IPS DF 6.9 (cell line): ENCODE results near the gene EIF3M.

Experiments
- DNase-seq: peaks from one replicate; pipeline ENCODE4 v3.0.0-alpha.2; 2013; ENCODE audit warnings: low read depth, low spot score
- H3K27ac ChIP-seq: one replicate; pipeline ENCODE4 v1.5.1; 2013; ENCODE audit warnings: low read length, control low read depth
- H3K27me3 ChIP-seq: 2 replicates; pipeline ENCODE4 v1.6.1; 2013; ENCODE audit warnings: mild to moderate bottlenecking, low read length; ENCODE audit not compliant: control insufficient read depth, insufficient read depth
- H3K36me3 ChIP-seq: 2 replicates; pipeline ENCODE4 v1.6.1; 2013; ENCODE audit warnings: low read length; ENCODE audit not compliant: control insufficient read depth, insufficient read depth
- H3K4me1 ChIP-seq: 2 replicates; pipeline ENCODE4 v1.6.1; 2013; ENCODE audit warnings: low read length; ENCODE audit not compliant: control insufficient read depth, insufficient read depth
- H3K4me3 ChIP-seq: 2 replicates; pipeline ENCODE4 v1.5.1; 2013; ENCODE audit warnings: mild to moderate bottlenecking, low read length
- H3K9me3 ChIP-seq: 2 replicates; pipeline ENCODE4 v1.6.1; 2013; ENCODE audit warnings: low read length, inconsistent platforms; ENCODE audit not compliant: control insufficient read depth, insufficient read depth
- WGBS: extraction: QIAGEN DNeasy Blood & Tissue Kit; methylation state at CpG from one replicate; pipeline ENCODE4 v1.1.7; 2013; ENCODE audit warnings: mixed read lengths, missing lambda C conversion rate; ENCODE audit not compliant: insufficient read length, insufficient coverage; 5-methylcytosine and 5-hydroxymethylcytosine counted together

The EIF3M gene

DNA sequence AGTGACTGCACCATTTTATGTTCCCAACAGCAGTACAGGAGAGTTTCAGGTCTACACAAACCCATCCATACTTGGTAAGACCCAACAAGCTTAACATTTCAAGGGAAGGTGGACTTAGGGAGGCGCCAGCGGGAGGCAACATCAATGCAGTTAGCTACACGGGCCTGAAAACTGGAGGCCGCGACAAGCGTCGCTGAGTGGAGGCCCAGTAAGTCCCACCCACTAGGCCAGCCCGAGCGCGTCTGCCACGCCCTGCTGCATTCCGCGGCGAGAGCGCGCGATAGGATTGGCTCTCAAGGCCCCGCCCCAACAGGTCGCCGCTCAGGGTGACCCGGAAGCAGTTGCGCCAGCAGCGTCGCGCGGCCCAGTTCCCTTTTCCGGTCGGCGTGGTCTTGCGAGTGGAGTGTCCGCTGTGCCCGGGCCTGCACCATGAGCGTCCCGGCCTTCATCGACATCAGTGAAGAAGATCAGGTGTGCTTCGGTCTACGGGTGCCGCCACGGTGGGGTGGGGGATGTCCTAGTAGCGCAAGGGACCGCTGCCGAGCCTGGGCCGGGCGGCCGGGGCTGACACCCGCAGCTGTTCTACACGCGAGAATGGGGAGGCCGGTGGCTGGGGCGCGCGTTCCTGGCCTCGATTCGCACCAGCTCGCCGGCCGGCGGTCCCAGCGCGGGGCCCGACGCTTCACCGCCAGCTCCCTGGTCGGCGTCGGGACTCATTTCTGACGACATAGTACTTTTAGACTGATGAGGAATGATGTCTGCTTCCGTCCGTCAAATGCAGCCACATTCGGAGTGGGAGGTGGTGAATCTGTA lies at the start of gene EIF3M:
Gene EIF3M, plus strand, starts transcription at position 373 of the 813 bp plus-strand sequence. Its CDS starts 57 bp downstream, at position 430.
- peak within 1 kb of the TSS; percentile 93 for H3K4me3 ChIP-seq
- DNase-seq: peak; percentile 87
- no peaks in the 10 kb centered on the region for H3K4me1 ChIP-seq
- H3K27me3 ChIP-seq: no peaks in the 10 kb centered on the region
- H3K27ac ChIP-seq: no peak within 1 kb of the TSS
- H3K36me3 ChIP-seq: no peaks in the 10 kb centered on the region
- H3K9me3 ChIP-seq: no peaks in the 10 kb centered on the region
- WGBS: no CpG with 5 or more reads among the region's 70 CpGs

DNA sequence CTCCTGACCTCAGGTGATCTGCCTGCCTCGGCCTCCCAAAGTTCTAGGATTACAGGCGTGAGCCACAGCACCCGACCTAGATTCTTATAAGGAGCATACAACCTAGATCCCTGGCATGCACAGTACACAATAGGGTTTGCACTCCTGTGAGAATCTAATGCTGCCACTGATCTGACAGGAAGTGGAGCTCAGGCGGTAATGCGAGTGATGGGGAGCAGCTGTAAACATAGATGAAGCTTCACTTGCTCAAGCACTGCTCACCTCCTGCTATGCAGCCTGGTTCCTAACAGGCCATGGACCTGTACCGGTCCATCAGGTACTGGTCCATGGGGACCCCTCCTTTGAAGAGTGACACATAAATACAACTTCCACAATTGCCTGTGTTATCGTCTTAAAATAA lies 44.8 kb upstream of the EIF3M start:
- Histone ChIP-seq H3K9me3 (no peaks in the 10 kb centered on the region), H3K27ac (no peak overlapping the region), H3K4me3 (no peak overlapping the region), H3K27me3 (no peaks in the 10 kb centered on the region), H3K4me1 (no peaks in the 10 kb centered on the region), H3K36me3 (no peaks in the 10 kb centered on the region)
- no CpG with 5 or more reads among the region's 7 CpGs for WGBS
- DNase-seq: no peak

DNA sequence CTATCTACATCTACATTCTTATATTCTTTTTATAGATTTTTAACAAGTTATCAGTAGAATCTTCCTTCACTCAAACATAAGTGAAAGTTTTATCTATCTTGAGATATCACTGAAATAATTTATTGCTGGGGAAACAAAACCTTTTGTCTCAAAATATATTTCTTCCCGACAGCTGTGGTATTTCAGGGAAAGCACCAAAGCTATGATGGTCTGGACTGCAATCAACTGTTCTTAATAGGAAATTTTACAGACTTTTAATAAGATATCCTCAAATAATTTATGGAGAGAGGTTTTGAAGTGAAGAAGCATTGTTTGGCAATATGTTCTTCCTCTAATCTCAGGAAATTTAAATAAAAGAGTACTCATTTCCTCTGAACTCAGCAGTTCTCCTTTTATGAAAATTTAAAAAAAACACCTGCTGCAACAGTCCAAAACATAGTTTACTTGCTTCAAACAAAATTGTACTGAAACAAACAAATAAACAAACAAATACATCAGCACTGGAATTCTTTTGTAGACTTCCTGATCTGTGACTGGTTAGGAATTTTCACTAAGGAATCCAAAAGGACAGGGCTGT lies 33.9 kb upstream of the EIF3M start:
- H3K27ac ChIP-seq: no peak overlapping the region
- no peak for DNase-seq
- WGBS: no CpG with 5 or more reads among the region's 1 CpG
- no peaks in the 10 kb centered on the region for H3K4me1 ChIP-seq
- H3K27me3 ChIP-seq: no peaks in the 10 kb centered on the region
- H3K4me3 ChIP-seq: no peak overlapping the region
- H3K9me3 ChIP-seq: no peaks in the 10 kb centered on the region
- H3K36me3 ChIP-seq: no peaks in the 10 kb centered on the region

DNA sequence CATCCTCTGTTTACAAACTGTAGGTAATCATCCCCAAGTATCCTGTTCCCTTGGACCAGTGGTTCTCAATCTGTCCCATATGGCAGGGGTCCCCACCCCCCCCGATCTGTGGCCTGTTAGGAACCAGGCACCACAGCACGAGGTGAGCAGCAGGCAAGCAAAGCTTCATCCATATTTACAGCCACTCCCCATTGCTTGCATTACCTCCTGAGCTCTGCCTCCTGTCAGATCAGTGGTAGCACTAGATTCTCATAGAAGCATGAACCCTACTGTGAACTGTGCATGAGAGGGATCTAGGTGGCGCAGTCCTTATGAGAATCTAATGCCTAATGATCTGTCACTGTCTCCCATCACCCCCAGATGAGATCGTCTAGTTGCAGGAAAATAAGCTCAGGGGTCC lies 33.4 kb upstream of the EIF3M start:
- no peak overlapping the region for H3K4me3 ChIP-seq
- H3K36me3 ChIP-seq: no peaks in the 10 kb centered on the region
- no peaks in the 10 kb centered on the region for H3K9me3 ChIP-seq
- no peaks in the 10 kb centered on the region for H3K4me1 ChIP-seq
- no CpG with 5 or more reads among the region's 4 CpGs for WGBS
- no peaks in the 10 kb centered on the region for H3K27me3 ChIP-seq
- no peak overlapping the region for H3K27ac ChIP-seq
- no peak for DNase-seq

DNA sequence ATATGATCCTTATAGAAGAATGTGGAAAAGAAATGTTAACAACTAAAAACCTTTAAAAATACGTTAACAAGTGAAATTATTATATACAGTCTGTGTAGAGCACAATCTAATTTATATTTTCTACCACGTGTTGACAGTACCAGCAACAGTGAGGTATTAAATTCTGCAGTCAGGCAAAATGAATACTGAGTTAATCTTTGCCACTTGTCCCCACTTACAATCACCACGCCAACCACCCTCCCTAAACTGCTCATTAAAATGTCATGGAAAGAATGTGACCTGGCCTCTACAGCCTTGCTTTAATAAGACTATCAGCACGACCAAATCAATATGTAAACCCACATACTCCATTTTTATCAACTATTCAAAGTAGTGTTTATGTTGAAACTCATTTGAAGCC lies 28.5 kb upstream of the EIF3M start:
- Histone ChIP-seq H3K27me3 (no peaks in the 10 kb centered on the region), H3K4me3 (no peak overlapping the region)
- no CpG with 5 or more reads among the region's 4 CpGs for WGBS

DNA sequence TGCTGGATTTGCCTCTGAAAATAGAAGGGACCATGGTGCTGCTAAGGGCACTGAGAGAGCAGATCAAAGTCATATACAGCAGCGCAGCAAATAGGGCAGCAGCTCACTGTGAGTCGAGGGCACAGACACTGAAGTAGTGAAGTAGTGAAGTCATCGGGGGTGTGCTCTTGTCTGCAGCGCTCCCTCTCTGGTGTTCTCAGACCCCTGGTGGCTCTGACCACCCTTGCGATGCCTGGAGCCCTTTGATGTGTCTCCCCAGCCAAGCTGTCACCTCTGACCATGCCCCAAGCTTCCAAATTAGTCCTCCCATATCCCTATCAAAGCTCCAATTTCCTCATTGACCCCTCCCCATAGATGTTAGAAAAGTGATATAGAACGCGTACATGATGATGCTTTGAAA lies 27.7 kb upstream of the EIF3M start:
- no peaks in the 10 kb centered on the region for H3K27me3 ChIP-seq
- DNase-seq: no peak
- H3K4me1 ChIP-seq: no peaks in the 10 kb centered on the region
- no peak overlapping the region for H3K4me3 ChIP-seq
- H3K9me3 ChIP-seq: no peaks in the 10 kb centered on the region
- no peak overlapping the region for H3K27ac ChIP-seq
- no CpG with 5 or more reads among the region's 7 CpGs for WGBS
- no peaks in the 10 kb centered on the region for H3K36me3 ChIP-seq

More for the DNA sequence above, 28.5 kb upstream of the EIF3M start:
- H3K36me3 ChIP-seq: no peaks in the 10 kb centered on the region
- no peak for DNase-seq
- H3K4me1 ChIP-seq: no peaks in the 10 kb centered on the region
- no peak overlapping the region for H3K27ac ChIP-seq
- no peaks in the 10 kb centered on the region for H3K9me3 ChIP-seq

DNA sequence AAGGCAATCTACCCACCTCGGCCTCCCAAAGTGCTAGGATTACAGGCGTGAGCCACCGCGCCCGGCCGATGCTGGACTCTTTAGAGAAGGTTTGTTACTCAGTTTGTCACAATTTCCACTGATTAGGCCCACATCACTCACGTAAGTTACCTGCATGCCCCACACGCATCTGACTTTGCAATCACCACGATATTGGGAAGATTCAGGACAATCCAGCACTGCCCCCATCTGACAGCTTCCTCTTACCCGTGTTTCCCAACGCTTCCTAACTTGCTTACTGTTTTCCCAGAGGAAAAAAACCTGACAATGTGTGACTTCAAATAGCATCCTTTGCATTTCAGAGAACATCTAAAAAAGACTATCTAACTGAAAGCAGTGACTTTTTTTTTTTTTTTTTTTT lies 21.8 kb upstream of the EIF3M start:
- H3K9me3 ChIP-seq: no peaks in the 10 kb centered on the region
- H3K4me3 ChIP-seq: no peak overlapping the region
- H3K4me1 ChIP-seq: no peaks in the 10 kb centered on the region
- no peak for DNase-seq
- no peaks in the 10 kb centered on the region for H3K36me3 ChIP-seq
- H3K27ac ChIP-seq: no peak overlapping the region
- no CpG with 5 or more reads among the region's 11 CpGs for WGBS
- no peaks in the 10 kb centered on the region for H3K27me3 ChIP-seq

DNA sequence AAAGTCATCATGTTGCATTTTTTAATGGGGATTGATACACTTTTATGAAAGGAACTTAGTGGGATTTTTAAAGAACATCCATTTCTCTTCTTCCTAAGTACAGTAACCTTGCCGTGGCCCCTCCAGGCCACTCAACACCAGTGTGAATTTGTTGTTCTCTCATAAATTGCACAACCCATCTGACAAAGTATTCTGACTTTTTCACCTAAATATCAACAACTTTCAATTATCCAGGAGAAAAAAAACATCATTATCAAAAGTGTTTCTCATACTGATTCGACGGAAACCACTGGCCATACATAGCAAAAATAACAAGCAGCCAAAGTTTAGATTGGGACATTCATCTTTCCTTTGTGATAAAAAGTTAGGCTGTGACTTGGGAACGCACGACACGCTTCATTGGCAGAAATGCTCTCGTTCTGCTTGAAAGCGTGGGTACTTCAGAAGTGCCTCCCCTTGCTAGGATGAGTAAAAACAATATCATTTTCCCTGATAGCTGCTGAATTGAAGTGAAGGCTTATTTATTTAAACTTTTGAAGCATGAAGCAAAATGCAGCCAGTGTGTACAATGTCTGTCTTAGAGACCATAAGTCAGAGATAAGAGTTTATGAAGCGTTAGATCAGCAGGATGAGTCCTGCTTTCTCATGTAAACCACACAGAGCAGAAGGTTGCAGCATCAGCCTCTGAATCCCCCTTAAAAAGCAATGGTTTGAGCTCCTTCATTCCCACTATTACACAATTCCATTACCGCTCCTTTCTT lies 20.6 kb upstream of the EIF3M start:
- Histone ChIP-seq H3K27me3 (no peaks in the 10 kb centered on the region), H3K27ac (no peak overlapping the region), H3K9me3 (no peaks in the 10 kb centered on the region), H3K36me3 (no peaks in the 10 kb centered on the region), H3K4me1 (no peaks in the 10 kb centered on the region), H3K4me3 (no peak overlapping the region)
- DNase-seq: no peak
- whole genome bisulfite sequencing: 100% methylated on average over 1 of the region's 10 CpGs

DNA sequence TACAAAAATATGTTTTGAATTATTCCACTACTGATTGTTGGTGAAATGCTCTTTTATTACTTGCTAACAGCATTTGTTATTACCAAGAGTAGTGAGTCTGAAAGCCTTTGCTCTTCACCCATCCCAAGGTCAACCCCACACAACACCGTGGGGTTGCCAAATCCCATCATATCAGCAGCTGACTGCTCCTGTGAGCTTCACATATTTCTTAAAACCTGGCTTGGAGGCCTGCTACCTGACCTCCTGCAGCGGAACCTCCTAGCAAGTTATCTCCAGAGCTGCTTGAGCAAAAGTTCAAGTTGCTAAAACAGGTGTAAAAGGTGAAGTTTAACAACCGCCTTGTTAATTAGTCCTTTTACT lies 20.1 kb upstream of the EIF3M start:
- H3K4me3 ChIP-seq: no peak overlapping the region
- no peaks in the 10 kb centered on the region for H3K4me1 ChIP-seq
- H3K9me3 ChIP-seq: no peaks in the 10 kb centered on the region
- H3K27ac ChIP-seq: no peak overlapping the region
- no peaks in the 10 kb centered on the region for H3K27me3 ChIP-seq
- H3K36me3 ChIP-seq: no peaks in the 10 kb centered on the region
- WGBS: no CpG with 5 or more reads among the region's 3 CpGs
- DNase-seq: no peak

DNA sequence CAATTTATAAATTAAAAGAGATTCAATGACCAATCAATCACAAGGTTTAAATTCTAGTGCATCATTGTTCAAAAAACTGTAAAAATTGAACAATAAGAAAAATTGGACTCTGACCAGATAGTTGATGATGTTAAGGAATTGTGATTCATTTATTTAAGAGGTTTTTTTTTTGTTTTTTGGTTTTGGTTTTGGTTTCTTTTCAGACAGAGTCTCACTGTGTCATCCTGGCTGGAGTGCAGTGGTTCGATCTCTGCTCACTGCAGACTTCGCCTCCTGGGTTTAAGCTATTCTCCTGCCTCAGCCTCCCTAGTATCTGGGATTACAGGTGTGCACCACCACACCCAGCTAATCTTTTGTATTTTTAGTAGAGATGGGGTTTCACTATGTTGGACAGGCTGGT lies 17.1 kb upstream of the EIF3M start:
- Histone ChIP-seq H3K36me3 (no peaks in the 10 kb centered on the region), H3K9me3 (no peaks in the 10 kb centered on the region), H3K4me3 (no peak overlapping the region), H3K4me1 (peaks cover 1% of the 10 kb centered on the region; the same call in 1 of the 2 replicates), H3K27ac (no peak overlapping the region), H3K27me3 (no peaks in the 10 kb centered on the region)
- no CpG with 5 or more reads among the region's 2 CpGs for WGBS
- DNase-seq: no peak
